ENCODE results near the gene PRKAB2.
"Not testable (repeated sequence)": the region's sequence is repeated elsewhere in the genome, so short reads cannot be mapped to it uniquely, and the experiment has no call there.

PRKAB2 gene

DNA sequence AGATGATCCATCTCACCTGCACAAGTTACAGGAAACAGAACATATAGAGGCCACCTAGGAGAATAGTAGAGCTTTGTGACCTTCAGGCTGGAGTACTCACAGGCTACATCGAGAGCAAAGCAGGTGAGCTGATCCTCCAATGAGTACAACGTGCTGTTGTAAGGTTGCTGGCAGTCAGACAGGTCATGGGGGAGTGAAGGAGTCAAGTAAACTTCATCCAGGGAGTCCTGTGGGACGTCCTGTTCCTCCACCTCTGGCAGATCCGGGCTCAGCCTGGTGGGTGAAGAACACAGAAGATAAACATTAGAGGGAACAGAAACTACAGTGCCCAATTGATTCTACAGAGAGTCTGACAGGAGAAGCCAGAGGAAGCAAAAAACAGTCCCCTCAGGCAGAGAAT, 62.5 kb downstream of the PRKAB2 start:
- DNase-seq (ENCODE audit: low read depth in 2 of 2), result no peak

DNA sequence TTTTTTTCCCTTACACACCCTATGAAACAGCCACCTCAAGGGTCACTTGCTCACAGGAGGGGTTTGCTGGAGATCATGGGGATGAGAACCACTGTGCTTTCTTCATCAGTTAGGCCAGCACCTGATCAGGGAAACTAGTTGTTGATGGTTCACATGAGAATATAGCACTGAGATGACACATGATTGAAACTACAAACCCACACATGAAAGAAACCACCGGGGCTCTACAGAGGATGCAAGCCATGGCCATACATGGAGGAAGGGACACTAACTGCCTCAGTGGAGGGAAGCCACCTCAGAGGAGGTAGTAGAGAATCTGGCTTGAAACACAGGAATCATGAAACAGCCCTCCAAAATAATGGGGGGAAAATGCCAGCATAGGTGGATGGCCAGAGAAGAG, 63.2 kb downstream of the PRKAB2 start:
- no peak for DNase-seq (ENCODE audit: low read depth in 2 of 2)

DNA sequence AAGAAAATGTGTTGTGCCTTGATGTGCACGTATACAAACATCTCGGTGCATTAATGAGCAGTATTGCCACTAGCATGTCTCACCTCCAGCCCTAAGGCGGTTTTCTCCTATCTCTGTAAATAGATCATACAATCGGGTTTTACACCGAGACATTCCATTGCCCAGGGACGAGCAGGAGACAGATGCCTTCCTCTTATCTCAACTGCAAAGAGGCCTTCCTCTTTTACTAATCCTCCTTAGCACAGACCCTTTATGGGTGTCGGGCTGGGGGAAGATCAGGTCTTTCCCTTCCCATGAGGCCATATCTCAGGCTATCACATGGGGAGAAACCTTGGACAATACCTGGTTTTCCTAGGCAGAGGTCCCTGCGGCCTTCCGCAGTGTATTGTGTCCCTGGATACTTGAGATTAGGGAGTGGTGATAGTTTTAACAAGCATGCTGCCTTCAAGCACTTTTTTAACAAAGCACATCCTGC, 65.8 kb downstream of the PRKAB2 start:
- not testable (repeated sequence) for DNase-seq (ENCODE audit: low read depth in 2 of 2)

DNA sequence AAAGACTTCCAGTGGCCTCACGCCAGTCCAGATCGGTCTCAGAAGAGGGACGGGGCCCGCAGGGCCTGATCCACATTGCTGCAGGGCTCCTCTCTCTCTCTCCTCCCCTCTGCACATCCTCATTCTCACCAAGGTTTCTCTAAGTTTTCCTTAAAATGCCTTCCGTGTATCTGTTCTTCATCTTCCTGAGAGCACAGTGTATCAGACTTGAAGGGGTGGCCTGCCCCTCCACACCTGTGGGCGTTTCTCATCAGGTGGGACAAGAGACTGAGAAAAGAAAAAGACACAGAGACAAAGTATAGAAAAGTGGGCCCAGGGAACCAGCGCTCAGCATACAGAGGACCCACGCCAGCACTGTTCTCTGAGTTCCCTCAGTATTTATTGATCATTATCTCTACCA, 66.4 kb downstream of the PRKAB2 start:
- no peak for DNase-seq (ENCODE audit: low read depth in 2 of 2)
